ENCODE data around the gene RIC8A.

DNA sequence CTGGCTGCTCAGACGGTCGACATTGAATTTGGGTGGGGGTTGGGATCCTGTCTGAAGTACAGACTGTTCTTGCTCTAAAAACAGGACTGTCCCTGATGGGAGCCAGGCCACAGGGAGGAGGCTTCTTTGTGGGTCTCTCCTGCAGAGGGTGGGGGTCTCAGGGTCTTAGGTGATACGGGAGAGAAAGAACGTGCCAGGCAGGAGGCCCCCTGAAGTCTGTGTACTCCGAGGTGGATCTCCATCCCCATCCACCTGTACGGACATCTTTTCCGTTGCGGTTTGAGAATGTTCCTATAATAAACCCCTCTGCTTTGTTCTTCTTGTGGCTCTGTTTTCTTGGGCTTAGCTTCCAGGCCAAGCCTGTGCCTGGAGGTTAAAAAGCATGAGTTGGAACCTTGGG is 45.2 kb downstream of the RIC8A start:
- TF ChIP-seq TAF1 (IDR thresholded peaks at IDR 0.05; ENCODE audit: low read depth) (no peak), CEBPB (IDR thresholded peaks at IDR 0.05) (no peak), RAD21 (IDR thresholded peaks at IDR 0.05; ENCODE audit: low read depth) (no peak), EGR1 (IDR thresholded peaks at IDR 0.05) (no peak), CREB1 (IDR thresholded peaks at IDR 0.05; ENCODE audit: low read depth) (no peak), EP300 (IDR thresholded peaks at IDR 0.05; ENCODE audit: borderline replicate concordance) (no peak)
- TF ChIP-seq, protein P1, sequence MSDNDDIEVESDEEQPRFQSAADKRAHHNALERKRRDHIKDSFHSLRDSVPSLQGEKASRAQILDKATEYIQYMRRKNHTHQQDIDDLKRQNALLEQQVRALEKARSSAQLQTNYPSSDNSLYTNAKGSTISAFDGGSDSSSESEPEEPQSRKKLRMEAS (IDR thresholded peaks at IDR 0.05): no peak

All from Ishikawa (cell line).